ENCODE data around the gene PIK3AP1.

The PIK3AP1 gene

GRCh38 chr10:96573036-96573435 lies 147.3 kb downstream of the PIK3AP1 start:
- H3K4me3 ChIP-seq (ENCODE audit: insufficient read depth in 1 of 2, low read depth in 1 of 2, low read length in 2 of 2): no peak overlapping the region
- no peak overlapping the region for H3K4me2 ChIP-seq (ENCODE audit: low read length, poor library complexity, severe bottlenecking)
- no peak overlapping the region for H3K27ac ChIP-seq (ENCODE audit: low read length, poor library complexity, severe bottlenecking)
- no peak overlapping the region for H2AK5ac ChIP-seq (ENCODE audit: low read length, severe bottlenecking)
- H3K4me1 ChIP-seq (ENCODE audit: control insufficient read depth, insufficient read depth, low read depth, low read length): no peaks in the 10 kb centered on the region
- H3K9ac ChIP-seq (ENCODE audit: low read length): no peak overlapping the region
- no peak overlapping the region for H4K8ac ChIP-seq (ENCODE audit: low read length)
- H2BK12ac ChIP-seq (ENCODE audit: low read length in 2 of 2): no peak overlapping the region
- no peak overlapping the region for H2AFZ ChIP-seq (ENCODE audit: low read depth, low read length)
- H3K79me1 ChIP-seq (replicated peaks; ENCODE audit: low read length, poor library complexity, severe bottlenecking): peaks cover 2% of the 10 kb centered on the region
- H2BK120ac ChIP-seq (ENCODE audit: low read depth, low read length): no peak overlapping the region
- H3K27me3 ChIP-seq (ENCODE audit: control insufficient read depth in 1 of 2, insufficient read depth in 1 of 2, low read length in 2 of 2): no peaks in the 10 kb centered on the region
- WGBS: 100% methylated on average over 2 of the region's 5 CpGs
- no peak overlapping the region for H2BK15ac ChIP-seq (ENCODE audit: low read depth, poor library complexity, severe bottlenecking)
- no peak overlapping the region for H2BK5ac ChIP-seq (ENCODE audit: low read depth, low read length, poor library complexity, severe bottlenecking)
- H3K4ac ChIP-seq (ENCODE audit: low read depth in 1 of 2, low read length in 2 of 2): no peak overlapping the region
- no peak for DNase-seq
- H4K91ac ChIP-seq (ENCODE audit: low read length): no peak overlapping the region
- no peak overlapping the region for H3K18ac ChIP-seq (ENCODE audit: low read depth in 1 of 2, low read length in 2 of 2)
- no peak overlapping the region for H3K14ac ChIP-seq (ENCODE audit: low read length in 2 of 2)
- peaks cover 9 to 43% of the 10 kb centered on the region in 2 experiments for H3K36me3 ChIP-seq (ENCODE audit: control insufficient read depth in 1 of 2, insufficient read depth in 2 of 2, low read depth in 1 of 2, low read length in 2 of 2)
- no peaks in the 10 kb centered on the region for H3K9me3 ChIP-seq (ENCODE audit: control insufficient read depth, low read length)
- H3K23ac ChIP-seq (ENCODE audit: low read length in 2 of 2): no peak overlapping the region

GRCh38 chr10:96570983-96571964 lies 149.0 kb downstream of the PIK3AP1 start:
- no peak overlapping the region for H2BK120ac ChIP-seq (ENCODE audit: low read depth, low read length)
- no peaks in the 10 kb centered on the region for H3K9me3 ChIP-seq (ENCODE audit: control insufficient read depth, low read length)
- no peak overlapping the region for H3K4ac ChIP-seq (ENCODE audit: low read depth in 1 of 2, low read length in 2 of 2)
- WGBS: 92% methylated on average over 5 of the region's 10 CpGs
- no peak overlapping the region for H3K9ac ChIP-seq (ENCODE audit: low read length)
- peaks cover 9 to 51% of the 10 kb centered on the region in 2 experiments for H3K36me3 ChIP-seq (ENCODE audit: control insufficient read depth in 1 of 2, insufficient read depth in 2 of 2, low read depth in 1 of 2, low read length in 2 of 2)
- H3K14ac ChIP-seq (ENCODE audit: low read length in 2 of 2): no peak overlapping the region
- no peak overlapping the region for H2AFZ ChIP-seq (ENCODE audit: low read depth, low read length)
- no peaks in the 10 kb centered on the region for H3K4me1 ChIP-seq (ENCODE audit: control insufficient read depth, insufficient read depth, low read depth, low read length)
- H3K23ac ChIP-seq (ENCODE audit: low read length in 2 of 2): no peak overlapping the region
- H3K27me3 ChIP-seq (ENCODE audit: control insufficient read depth in 1 of 2, insufficient read depth in 1 of 2, low read length in 2 of 2): no peaks in the 10 kb centered on the region
- H2BK5ac ChIP-seq (ENCODE audit: low read depth, low read length, poor library complexity, severe bottlenecking): no peak overlapping the region
- H3K27ac ChIP-seq (ENCODE audit: low read length, poor library complexity, severe bottlenecking): no peak overlapping the region
- H2BK15ac ChIP-seq (ENCODE audit: low read depth, poor library complexity, severe bottlenecking): no peak overlapping the region
- no peak overlapping the region for H2AK5ac ChIP-seq (ENCODE audit: low read length, severe bottlenecking)
- no peak overlapping the region for H2BK12ac ChIP-seq (ENCODE audit: low read length in 2 of 2)
- no peak overlapping the region for H3K4me3 ChIP-seq (ENCODE audit: insufficient read depth in 1 of 2, low read depth in 1 of 2, low read length in 2 of 2)
- H3K18ac ChIP-seq (ENCODE audit: low read depth in 1 of 2, low read length in 2 of 2): no peak overlapping the region
- no peak for DNase-seq
- peaks cover 5% of the 10 kb centered on the region for H3K79me1 ChIP-seq (replicated peaks; ENCODE audit: low read length, poor library complexity, severe bottlenecking)
- no peak overlapping the region for H4K8ac ChIP-seq (ENCODE audit: low read length)
- H3K4me2 ChIP-seq (ENCODE audit: low read length, poor library complexity, severe bottlenecking): no peak overlapping the region
- H4K91ac ChIP-seq (ENCODE audit: low read length): no peak overlapping the region

- H3K4me3 ChIP-seq (ENCODE audit: insufficient read depth in 1 of 2, low read depth in 1 of 2, low read length in 2 of 2): no peak overlapping the region
- H2BK15ac ChIP-seq (ENCODE audit: low read depth, poor library complexity, severe bottlenecking): no peak overlapping the region
- no peaks in the 10 kb centered on the region for H3K27me3 ChIP-seq (ENCODE audit: control insufficient read depth in 1 of 2, insufficient read depth in 1 of 2, low read length in 2 of 2)
- H3K9ac ChIP-seq (ENCODE audit: low read length): no peak overlapping the region
- no peak for DNase-seq
- no peak overlapping the region for H2BK12ac ChIP-seq (ENCODE audit: low read length in 2 of 2)
- no peak overlapping the region for H4K91ac ChIP-seq (ENCODE audit: low read length)
- H3K4me1 ChIP-seq (ENCODE audit: control insufficient read depth, insufficient read depth, low read depth, low read length): no peaks in the 10 kb centered on the region
- H2BK5ac ChIP-seq (ENCODE audit: low read depth, low read length, poor library complexity, severe bottlenecking): no peak overlapping the region
- no peak overlapping the region for H2AFZ ChIP-seq (ENCODE audit: low read depth, low read length)
- H3K9me3 ChIP-seq (ENCODE audit: control insufficient read depth, low read length): no peaks in the 10 kb centered on the region
- over 99% methylated on average over 5 of the region's 6 CpGs for WGBS
- H3K36me3 ChIP-seq (ENCODE audit: control insufficient read depth in 1 of 2, insufficient read depth in 2 of 2, low read depth in 1 of 2, low read length in 2 of 2): peaks cover 9 to 44% of the 10 kb centered on the region in 2 experiments
- H3K23ac ChIP-seq (ENCODE audit: low read length in 2 of 2): no peak overlapping the region
- H2AK5ac ChIP-seq (ENCODE audit: low read length, severe bottlenecking): no peak overlapping the region
- no peak overlapping the region for H2BK120ac ChIP-seq (ENCODE audit: low read depth, low read length)
- H4K8ac ChIP-seq (ENCODE audit: low read length): no peak overlapping the region
- no peak overlapping the region for H3K14ac ChIP-seq (ENCODE audit: low read length in 2 of 2)
- H3K79me1 ChIP-seq (replicated peaks; ENCODE audit: low read length, poor library complexity, severe bottlenecking): peaks cover 5% of the 10 kb centered on the region
- H3K27ac ChIP-seq (ENCODE audit: low read length, poor library complexity, severe bottlenecking): no peak overlapping the region
- H3K18ac ChIP-seq (ENCODE audit: low read depth in 1 of 2, low read length in 2 of 2): no peak overlapping the region
- no peak overlapping the region for H3K4me2 ChIP-seq (ENCODE audit: low read length, poor library complexity, severe bottlenecking)
- no peak overlapping the region for H3K4ac ChIP-seq (ENCODE audit: low read depth in 1 of 2, low read length in 2 of 2)
These were observed 149.8 kb downstream of the PIK3AP1 start for GRCh38 chr10:96570511-96570910.

GRCh38 chr10:96568402-96568801 lies 151.9 kb downstream of the PIK3AP1 start:
- no peaks in the 10 kb centered on the region for H3K4me1 ChIP-seq (ENCODE audit: control insufficient read depth, insufficient read depth, low read depth, low read length)
- H3K9me3 ChIP-seq (ENCODE audit: control insufficient read depth, low read length): no peaks in the 10 kb centered on the region
- no peak overlapping the region for H3K4ac ChIP-seq (ENCODE audit: low read depth in 1 of 2, low read length in 2 of 2)
- no peak overlapping the region for H4K8ac ChIP-seq (ENCODE audit: low read length)
- no peak overlapping the region for H3K4me2 ChIP-seq (ENCODE audit: low read length, poor library complexity, severe bottlenecking)
- no peak overlapping the region for H3K27ac ChIP-seq (ENCODE audit: low read length, poor library complexity, severe bottlenecking)
- H3K36me3 ChIP-seq (ENCODE audit: control insufficient read depth in 1 of 2, insufficient read depth in 2 of 2, low read depth in 1 of 2, low read length in 2 of 2): peaks cover 7 to 49% of the 10 kb centered on the region in 2 experiments
- H3K14ac ChIP-seq (ENCODE audit: low read length in 2 of 2): no peak overlapping the region
- H2BK120ac ChIP-seq (ENCODE audit: low read depth, low read length): no peak overlapping the region
- no peak overlapping the region for H3K23ac ChIP-seq (ENCODE audit: low read length in 2 of 2)
- DNase-seq: no peak
- H2BK5ac ChIP-seq (ENCODE audit: low read depth, low read length, poor library complexity, severe bottlenecking): no peak overlapping the region
- WGBS: no CpG with 5 or more reads among the region's 1 CpG
- H3K18ac ChIP-seq (ENCODE audit: low read depth in 1 of 2, low read length in 2 of 2): no peak overlapping the region
- H3K4me3 ChIP-seq (ENCODE audit: insufficient read depth in 1 of 2, low read depth in 1 of 2, low read length in 2 of 2): no peak overlapping the region
- peak overlapping the region; percentile 34 for H3K9ac ChIP-seq (ENCODE audit: low read length)
- no peak overlapping the region for H4K91ac ChIP-seq (ENCODE audit: low read length)
- peaks cover 5% of the 10 kb centered on the region for H3K79me1 ChIP-seq (replicated peaks; ENCODE audit: low read length, poor library complexity, severe bottlenecking)
- H2AK5ac ChIP-seq (ENCODE audit: low read length, severe bottlenecking): no peak overlapping the region
- H3K27me3 ChIP-seq (ENCODE audit: control insufficient read depth in 1 of 2, insufficient read depth in 1 of 2, low read length in 2 of 2): no peaks in the 10 kb centered on the region
- no peak overlapping the region for H2BK12ac ChIP-seq (ENCODE audit: low read length in 2 of 2)
- no peak overlapping the region for H2BK15ac ChIP-seq (ENCODE audit: low read depth, poor library complexity, severe bottlenecking)
- H2AFZ ChIP-seq (ENCODE audit: low read depth, low read length): no peak overlapping the region
